GM21367 (cell line): ENCODE results near the gene TM2D3.

Source experiments
- ATAC-seq: cut with Tn5 transposase; IDR thresholded peaks from one replicate; pipeline ENCODE4 v1.9.1; 2021; ENCODE audit not compliant: unreplicated experiment

TM2D3 gene

GRCh38 chr15:101625980-101626379 lies 26.2 kb downstream of the TM2D3 start:
- ATAC-seq: no peak

- no peak for ATAC-seq
These were observed 27.0 kb downstream of the TM2D3 start for GRCh38 chr15:101625184-101625583.

- no peak for ATAC-seq
These were observed 28.5 kb downstream of the TM2D3 start for GRCh38 chr15:101623367-101624304.

- ATAC-seq: no peak
These were observed 30.2 kb downstream of the TM2D3 start for GRCh38 chr15:101621961-101622360.

GRCh38 chr15:101620671-101621070 lies 31.5 kb downstream of the TM2D3 start:
- no peak for ATAC-seq

GRCh38 chr15:101619615-101619865 lies 32.6 kb downstream of the TM2D3 start:
- ATAC-seq: no peak

- no peak for ATAC-seq
These were observed 33.1 kb downstream of the TM2D3 start for GRCh38 chr15:101618851-101619614.

GRCh38 chr15:101618076-101618475 lies 34.1 kb downstream of the TM2D3 start:
- ATAC-seq: no peak

- ATAC-seq: no peak
These were observed 34.7 kb downstream of the TM2D3 start for GRCh38 chr15:101617390-101617965.

- ATAC-seq: no peak
These were observed 36.0 kb downstream of the TM2D3 start for GRCh38 chr15:101615986-101616848.

- ATAC-seq: no peak
These were observed 36.7 kb downstream of the TM2D3 start for GRCh38 chr15:101615414-101615985.

GRCh38 chr15:101614761-101615160 lies 37.4 kb downstream of the TM2D3 start:
- no peak for ATAC-seq

- ATAC-seq: no peak
These were observed 38.1 kb downstream of the TM2D3 start for GRCh38 chr15:101614001-101614585.

GRCh38 chr15:101613130-101614000 lies 38.8 kb downstream of the TM2D3 start:
- ATAC-seq: no peak

GRCh38 chr15:101612676-101613075 lies 39.5 kb downstream of the TM2D3 start:
- ATAC-seq: no peak

GRCh38 chr15:101611580-101612299 lies 40.4 kb downstream of the TM2D3 start:
- no peak for ATAC-seq

- no peak for ATAC-seq
These were observed 41.2 kb downstream of the TM2D3 start for GRCh38 chr15:101611007-101611406.

- ATAC-seq: no peak
These were observed 41.6 kb downstream of the TM2D3 start for GRCh38 chr15:101610611-101611000.
